HepG2 (cell line): ENCODE measurements around the gene DTHD1. TPM values are rescaled to one million over a fixed set of nuclear protein-coding genes. Genes with fewer than 3 reads are reported as not detected.

ENCODE experiments used
- ATAC-seq: fragments of 200-7000 bp; cut with Tn5 transposase; 3 replicates; pipeline ENCODE4 v1.9.1; 2020; ENCODE audit warnings: mild to moderate bottlenecking, moderate library complexity
- BruUV-seq: library from RNA; stranded (reverse); fragments of 400-500 nt; replicated peaks from 2 replicates; lab custom pipeline; 2021; lab: Mats Ljungman, UMichigan
- CTCF ChIA-PET: fragments of 300-600 bp; formaldehyde crosslinking; extraction: SDS; loops from one replicate; lab custom pipeline; 2021; ENCODE audit warnings: low total read pairs, inconsistent platforms, low intra/inter-chr PET ratio; lab: Yijun Ruan, JAX
- POLR2A ChIA-PET: fragments of 350-600 bp; sonication (Branson Sonifier 250); formaldehyde crosslinking; loops from one replicate; lab custom pipeline; 2020; ENCODE audit warnings: antibody characterized with exemption, inconsistent platforms; lab: Yijun Ruan, JAX
- DNase-seq: peaks from one replicate; pipeline ENCODE4 v3.0.0-alpha.2; 2015; ENCODE audit warnings: low spot score
- FAIRE-seq: peaks from 3 replicates; lab custom pipeline; 2011; peaks lifted over from hg19 to GRCh38; lab: Jason Lieb, UNC
- H2AFZ ChIP-seq: one replicate; pipeline ENCODE4 v1.6.1; 2011; ENCODE audit warnings: low read length, inconsistent platforms
- H3K27ac ChIP-seq: fragments of 300-600 bp; 3 replicates; pipeline ENCODE4 v1.8.0; 2011; ENCODE audit warnings: mixed run types, mild to moderate bottlenecking, mixed read lengths, low read length, inconsistent platforms; ENCODE audit not compliant: insufficient read depth; ENCODE audit errors: extremely low read length
- H3K27me3 ChIP-seq, 2 experiments: fragments of 200-600 bp in 1 of 2; 2 replicates in 1 of 2; 3 replicates in 1 of 2; pipeline versions ENCODE4 v1.6.0 to v1.8.0; 2011; ENCODE audit warnings: low read length in 2 of 2, mild to moderate bottlenecking in 2 of 2, moderate library complexity in 2 of 2, inconsistent platforms in 1 of 2; ENCODE audit not compliant: insufficient read depth in 2 of 2, control insufficient read depth in 1 of 2
- H3K36me3 ChIP-seq, 2 experiments: fragments of 200-600 bp in 1 of 2; replicated peaks in 1 of 2; 2 replicates in 1 of 2; 3 replicates in 1 of 2; pipeline versions ENCODE4 v1.5.1 to v1.8.0; 2011; ENCODE audit warnings: low read length in 2 of 2, inconsistent platforms in 1 of 2; ENCODE audit not compliant: insufficient read depth in 2 of 2, control insufficient read depth in 1 of 2
- H3K4me1 ChIP-seq: 2 replicates; pipeline ENCODE4 v1.5.1; 2012; ENCODE audit warnings: low read length, inconsistent platforms; ENCODE audit not compliant: insufficient read depth
- H3K4me2 ChIP-seq: 2 replicates; pipeline ENCODE4 v1.6.0; 2011; ENCODE audit warnings: low read depth, low read length, inconsistent platforms
- H3K4me3 ChIP-seq, 3 experiments: fragments of 200-600 bp in 1 of 3; sonication (generic), shearing (Covaris generic) in 1 of 3; replicated peaks in 1 of 3; 2 replicates each; pipeline ENCODE4 v1.5.1; 2011 to 2016; ENCODE audit warnings: low read length in 3 of 3, inconsistent platforms in 2 of 3, low read depth in 2 of 3, mild to moderate bottlenecking in 2 of 3, control low read depth in 1 of 3, mixed read lengths in 1 of 3; ENCODE audit not compliant: insufficient read depth in 1 of 3
- H3K79me2 ChIP-seq: one replicate; pipeline ENCODE4 v1.6.1; 2011; ENCODE audit warnings: low read length, inconsistent platforms; ENCODE audit not compliant: insufficient read depth
- H3K9ac ChIP-seq: 2 replicates; pipeline ENCODE4 v1.6.0; 2011; ENCODE audit warnings: mild to moderate bottlenecking, low read depth, low read length, inconsistent platforms; ENCODE audit not compliant: insufficient read depth
- H3K9me3 ChIP-seq: 2 replicates; pipeline ENCODE4 v1.5.1; 2012; ENCODE audit warnings: mild to moderate bottlenecking, low read length
- H4K20me1 ChIP-seq: 2 replicates; pipeline ENCODE4 v1.6.0; 2011; ENCODE audit warnings: inconsistent platforms, mild to moderate bottlenecking, low read length, moderate library complexity; ENCODE audit not compliant: insufficient read depth
- AGO2 ChIP-seq: fragments of 200-400 bp; formaldehyde crosslinking; optimal IDR thresholded peaks from 2 replicates; pipeline ENCODE3; 2017; ENCODE audit warnings: mild to moderate bottlenecking, low read depth, low read length, moderate library complexity
- CEBPG ChIP-seq: IDR thresholded peaks from 2 replicates; pipeline ENCODE4 v1.6.1; 2016
- HIC2 ChIP-seq: sonication (generic); formaldehyde crosslinking; IDR thresholded peaks from 2 replicates; pipeline ENCODE4 v1.9.0; 2022; ENCODE audit warnings: low read depth, missing genetic modification reagents
- HNRNPL ChIP-seq: fragments of 200-400 bp; formaldehyde crosslinking; IDR thresholded peaks from 2 replicates; pipeline ENCODE4 v1.6.1; 2017; ENCODE audit warnings: mild to moderate bottlenecking, low read depth, low read length
- MIXL1 ChIP-seq: IDR thresholded peaks from 2 replicates; pipeline ENCODE4 v1.6.1; 2016
- POLR2AphosphoS5 ChIP-seq: IDR thresholded peaks from 2 replicates; pipeline ENCODE4 v1.6.1; 2012; ENCODE audit warnings: low read depth, low read length
- SP1 ChIP-seq, 2 experiments: fragments of 450-650 bp in 1 of 2; sonication (generic) in 1 of 2; formaldehyde crosslinking in 1 of 2; IDR thresholded peaks; 2 replicates each; pipeline versions ENCODE4 v1.4.0 to v1.6.1; 2016 to 2020; ENCODE audit warnings: missing genetic modification reagents in 1 of 2
- SRSF9 ChIP-seq: fragments of 200-400 bp; formaldehyde crosslinking; IDR thresholded peaks from 2 replicates; pipeline ENCODE4 v1.6.1; 2018; ENCODE audit warnings: borderline replicate concordance, mild to moderate bottlenecking, low read depth, low read length; ENCODE audit not compliant: insufficient read depth, poor library complexity, severe bottlenecking
- STAG1 ChIP-seq: sonication (generic); formaldehyde crosslinking; IDR thresholded peaks from 2 replicates; pipeline ENCODE4 v1.4.0; 2020; ENCODE audit warnings: missing genetic modification reagents
- ZBTB38 ChIP-seq: sonication (generic); formaldehyde crosslinking; IDR thresholded peaks from 2 replicates; pipeline ENCODE4 v1.5.1; 2020; ENCODE audit warnings: mild to moderate bottlenecking, missing genetic modification reagents
- ZNF775 ChIP-seq: sonication (generic); formaldehyde crosslinking; IDR thresholded peaks from 2 replicates; pipeline ENCODE4 v1.4.0; 2020; ENCODE audit warnings: missing genetic modification reagents, mild to moderate bottlenecking, moderate library complexity, borderline replicate concordance
- ZSCAN12 ChIP-seq: sonication (generic); formaldehyde crosslinking; IDR thresholded peaks from 2 replicates; pipeline ENCODE4 v1.9.0; 2021; ENCODE audit warnings: mild to moderate bottlenecking, missing genetic modification reagents
- WGBS: methylation state at CpG from one replicate; pipeline ENCODE4 v1.1.6; 2017; ENCODE audit warnings: low lambda C conversion rate; 5-methylcytosine and 5-hydroxymethylcytosine counted together
- in situ Hi-C: cut with HindIII; loops from 2 replicates; pipeline ENCODE4 v1.10.0; 2017; ENCODE audit warnings: low pct_unique_long_range_greater_than_20kb; ENCODE audit not compliant: extremely low pct_ligation_motif_present
- intact Hi-C: fragments of 100-400 bp; cut with micrococcal nuclease; formaldehyde crosslinking; loops from one replicate; pipeline ENCODE4 v1.10.0; 2022; ENCODE audit not compliant: unreplicated experiment
- polyA plus RNA-seq, 8 experiments: library from polyadenylated mRNA; depleted of rRNA in 3 of 8; stranded (reverse) in 7 of 8; unstranded in 1 of 8; fragments of >200 nt; fragmentation: Illumina TruSeq in 4 of 8; extraction: Trizol in 4 of 8; gene quantifications; 2 replicates each; pipeline versions ENCODE4 v1.2.1 to v1.2.3, GENCODE V29; 2011 to 2016; ENCODE audit warnings: low read depth in 4 of 8, missing spikeins in 1 of 8, mixed read lengths in 1 of 8; ENCODE audit not compliant: insufficient read depth in 1 of 8
- total RNA-seq, 5 experiments: library from RNA; depleted of rRNA; stranded (reverse); fragments of >200 nt; fragmentation: Illumina TruSeq; extraction: Trizol; gene quantifications; 2 replicates each; pipeline ENCODE4 v1.2.3, GENCODE V29; 2016; ENCODE audit warnings: low read depth in 1 of 5

DTHD1 gene
- total and polyA plus RNA-seq, 2 of the 13 experiments (the other 11 are each of a cell fraction or from before 2014, with no cell fraction given) = not detected

GRCh38 chr4:36242629-36243354 lies 38.6 kb upstream of the DTHD1 start:
- DNase-seq (no peak), FAIRE-seq (no peak), ATAC-seq (no peak)
- ChIA-PET CTCF (no interaction called here), POLR2A (no interaction called here)
- no peak overlapping the region for H2AFZ ChIP-seq
- peak overlapping the region; percentile 74; the same call in 1 of the 2 replicates for H3K4me2 ChIP-seq
- H3K9ac ChIP-seq = no peak overlapping the region
- H4K20me1 ChIP-seq = no peaks in the 10 kb centered on the region
- H3K79me2 ChIP-seq = no peaks in the 10 kb centered on the region
- H3K27ac ChIP-seq = no peak overlapping the region
- BruUV-seq = no TSS peak
- 13% methylated on average over 7 of the region's 7 CpGs for WGBS
- in situ Hi-C loops (no loop called here), intact Hi-C loops (no loop called here)
- peaks cover 0 to 7% of the 10 kb centered on the region in 2 experiments; a peak in 1 of 5 replicates for H3K27me3 ChIP-seq
- H3K4me1 ChIP-seq = peaks cover 15% of the 10 kb centered on the region; the same call in 1 of the 2 replicates
- H3K9me3 ChIP-seq = no peaks in the 10 kb centered on the region
- no peak for TF ChIP-seq POLR2AphosphoS5
- no peak for TF ChIP-seq ZNF775
- TF ChIP-seq CEBPG (CRISPR knock-in tag) = no peak
- TF ChIP-seq ZBTB38 = no peak
- no peak for TF ChIP-seq SP1 (IDR thresholded peaks at IDR 0.05)
- no peak for TF ChIP-seq SP1 (CRISPR knock-in tag; IDR thresholded peaks at IDR 0.05)
- no peak for TF ChIP-seq ZSCAN12
- no peak for TF ChIP-seq MIXL1 (CRISPR knock-in tag)
- no peak for TF ChIP-seq SRSF9
- TF ChIP-seq AGO2 = no peak
- no peak for TF ChIP-seq HNRNPL
- no peak for TF ChIP-seq HIC2 (CRISPR knock-in tag)
- TF ChIP-seq STAG1 (CRISPR knock-in tag) = no peak
- H3K4me3 ChIP-seq = no peak overlapping the region; a peak in 1 of 6 replicates
- H3K36me3 ChIP-seq = no peaks in the 10 kb centered on the region
